ENCODE measurements around the gene HES7.

DNA sequence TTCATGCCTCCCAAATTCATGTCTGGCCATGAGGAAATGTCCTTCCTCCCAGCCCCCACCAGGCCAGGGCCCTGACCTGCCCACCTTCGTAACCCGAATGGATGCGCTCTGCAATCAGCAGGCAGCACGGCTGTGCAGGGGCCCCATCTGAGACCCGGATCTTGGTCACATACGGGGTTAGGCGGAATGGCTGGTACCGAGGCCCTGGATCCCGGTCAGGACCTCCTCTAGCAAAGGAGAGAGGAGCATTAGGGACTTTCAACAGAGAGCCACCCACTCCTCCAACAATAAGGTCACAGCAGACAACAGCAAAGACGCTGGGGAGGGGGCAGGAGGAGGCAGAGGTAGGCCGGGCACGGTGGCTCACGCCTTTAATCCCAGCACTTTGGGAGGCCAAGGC is 24.7 kb upstream of the HES7 start:
- TF ChIP-seq EZH2phosphoT487 (IDR thresholded peaks at IDR 0.05; ENCODE audit: insufficient read depth, low read depth) (no peak), EZH2 (IDR thresholded peaks at IDR 0.05; ENCODE audit: insufficient read depth, poor library complexity, severe bottlenecking) (no peak)

All from GM23248 (cell line).